ENCODE data around the gene TRIM28. TPM values are rescaled to one million over a fixed set of nuclear protein-coding genes. Genes with fewer than 3 reads are reported as not detected.

The TRIM28 gene
- total RNA-seq, 1 experiment from 2014 or later, result 1,221 TPM

- POLR2A ChIA-PET, result interaction anchor here (0.6 to 1.8 kb wide), 4 partner anchors 9 to 52 kb away, joined by 3 to 6 read pairs (median 4); partner anchors contain the start of gene ZBTB45
- DNase-seq (ENCODE audit: low spot score) (no peak), ATAC-seq (no peak)
- Mint-ChIP-seq H3K27ac (peak overlapping the region; percentile 72), H3K27me3 (ENCODE audit: low read depth) (no peaks in the 10 kb centered on the region), H3K4me3 (peak overlapping the region; percentile 99), H3K9me3 (no peaks in the 10 kb centered on the region), H3K36me3 (peaks cover 15% of the 10 kb centered on the region; the same call in 1 of the 2 replicates), H3K4me1 (peaks cover 17% of the 10 kb centered on the region)
- CTCF ChIA-PET, result interaction anchor here (1.9 kb wide), 1 partner anchor 9 kb away, joined by 8 read pairs; no protein-coding TSS in a partner anchor
- TF ChIP-seq E2F5 (CRISPR knock-in tag; IDR thresholded peaks at IDR 0.05), result no peak
- TF ChIP-seq GABPB1 (CRISPR knock-in tag; IDR thresholded peaks at IDR 0.05), result peak; percentile 42; the same call in 1 of the 2 replicates
- TF ChIP-seq ZNF416 (CRISPR knock-in tag; IDR thresholded peaks at IDR 0.05), result no peak
These were observed 28.4 kb downstream of the TRIM28 start for GRCh38 chr19:58572026-58572817.

- Mint-ChIP-seq H3K27me3 (ENCODE audit: low read depth) (no peaks in the 10 kb centered on the region), H3K36me3 (peaks cover 12% of the 10 kb centered on the region; the same call in 1 of the 2 replicates), H3K27ac (peak within 1 kb of the TSS; percentile 100), H3K9me3 (no peaks in the 10 kb centered on the region), H3K4me3 (peak within 1 kb of the TSS; percentile 99), H3K4me1 (peaks cover 17% of the 10 kb centered on the region)
- POLR2A ChIA-PET, result interaction anchor here (0.6 to 0.9 kb wide), 3 partner anchors 11 to 53 kb away, joined by 4 to 6 read pairs (median 4); partner anchors contain the start of gene ZBTB45
- CTCF ChIA-PET, result interaction anchor here (1.9 kb wide), 1 partner anchor 8 kb away, joined by 8 read pairs; no protein-coding TSS in a partner anchor
- DNase-seq (ENCODE audit: low spot score) (peak; percentile 99), ATAC-seq (peak; percentile 68)
- TF ChIP-seq NFATC4 (CRISPR knock-in tag; IDR thresholded peaks at IDR 0.05) (no peak), ZBTB43 (CRISPR knock-in tag; IDR thresholded peaks at IDR 0.05) (no peak), TEAD1 (CRISPR knock-in tag; IDR thresholded peaks at IDR 0.05) (no peak), AFF4 (CRISPR knock-in tag; IDR thresholded peaks at IDR 0.05; ENCODE audit: borderline replicate concordance) (no peak), MAX (CRISPR knock-in tag; IDR thresholded peaks at IDR 0.05) (peak; percentile 71), NR2C2 (CRISPR knock-in tag; IDR thresholded peaks at IDR 0.05) (no peak), E2F4 (CRISPR knock-in tag; IDR thresholded peaks at IDR 0.05; ENCODE audit: borderline replicate concordance, low read depth) (no peak), NFE2L1 (CRISPR knock-in tag; IDR thresholded peaks at IDR 0.05) (no peak), ZNF396 (CRISPR knock-in tag; IDR thresholded peaks at IDR 0.05; ENCODE audit: borderline replicate concordance) (no peak), ZNF263 (CRISPR knock-in tag; IDR thresholded peaks at IDR 0.05; ENCODE audit: low read depth) (no peak), JUN (CRISPR knock-in tag; IDR thresholded peaks at IDR 0.05) (no peak), IRF1 (CRISPR knock-in tag; IDR thresholded peaks at IDR 0.05) (0 out of 2 replicates have a peak, but pooled peaks have one; percentile 71), USF2 (CRISPR knock-in tag; IDR thresholded peaks at IDR 0.05) (peak; percentile 67), USF1 (CRISPR knock-in tag; IDR thresholded peaks at IDR 0.05) (peak; percentile 69; the same call in 1 of the 2 replicates), MLX (CRISPR knock-in tag; IDR thresholded peaks at IDR 0.05) (no peak), ERG (CRISPR knock-in tag; IDR thresholded peaks at IDR 0.05) (no peak)
These were observed 29.2 kb downstream of the TRIM28 start, which contains the start of gene MZF1 for GRCh38 chr19:58572818-58573657. Gene MZF1 (minus strand): TSS chr19:58573335. CDS start chr19:58571389, 1,946 bp downstream.
